Sigmoid colon (tissue), 4 donors: Measurements from ENCODE around the gene ZNF664.

ENCODE experiments used
- POLR2A ChIP-seq, 2 donors: fragments of 450-650 bp; IDR thresholded peaks; one replicate each; pipeline ENCODE4 v1.6.1; 2016; ENCODE audit warnings: antibody characterized with exemption in 2 of 2, mild to moderate bottlenecking in 2 of 2, moderate library complexity in 2 of 2
- POLR2AphosphoS5 ChIP-seq, 4 donors: sonication (generic); formaldehyde crosslinking; IDR thresholded peaks; one replicate each; pipeline ENCODE4 v1.6.1; 2017; ENCODE audit warnings: antibody characterized with exemption in 4 of 4

- no peak for TF ChIP-seq POLR2A (IDR thresholded peaks at IDR 0.05)
- TF ChIP-seq POLR2AphosphoS5 (IDR thresholded peaks at IDR 0.05), result no peak
Observed at GRCh38 chr12:124055066-124055465, 82.1 kb downstream of the ZNF664 start.
